Right lobe of liver (tissue), 6 donors: Measurements from ENCODE around the gene SLC39A12. TPM values are rescaled to one million over a fixed set of nuclear protein-coding genes. Genes with fewer than 3 reads are reported as not detected.

Experiments
- ATAC-seq, 4 donors: fragments of 200-7000 bp; cut with Tn5 transposase; one replicate each; pipeline ENCODE4 v1.9.1; 2020; ENCODE audit warnings: mild to moderate bottlenecking in 4 of 4, moderate library complexity in 4 of 4
- DNase-seq, 3 donors: peaks; one replicate each; pipeline ENCODE4 v3.0.0-alpha.2; 2020
- H3K27ac ChIP-seq, 3 donors: fragments of 200-600 bp; one replicate each; pipeline ENCODE4 v1.8.0; 2022
- H3K27me3 ChIP-seq, 2 donors: fragments of 200-600 bp; one replicate each; pipeline ENCODE4 v1.8.0; 2022
- H3K36me3 ChIP-seq, 4 donors: fragments of 200-600 bp; sonication (generic) in 1 of 4; one replicate each; pipeline versions ENCODE4 v1.5.1 to v1.8.0; 2017 to 2022; ENCODE audit warnings: control low read depth in 1 of 4
- H3K4me1 ChIP-seq, 4 donors: fragments of 200-600 bp; sonication (generic) in 1 of 4; one replicate each; pipeline versions ENCODE4 v1.5.1 to v1.8.0; 2017 to 2022; ENCODE audit warnings: control low read depth in 1 of 4
- H3K4me3 ChIP-seq, 3 donors: fragments of 200-600 bp; one replicate each; pipeline ENCODE4 v1.8.0; 2022
- H3K9me3 ChIP-seq, 4 donors: fragments of 200-600 bp; sonication (generic) in 1 of 4; one replicate each; pipeline versions ENCODE4 v1.5.1 to v1.8.0; 2017 to 2022; ENCODE audit warnings: control low read depth in 1 of 4
- CTCF ChIP-seq, 4 donors: fragments of 200-600 bp in 3 of 4; fragments of 450-650 bp in 1 of 4; IDR thresholded peaks; one replicate each; pipeline versions ENCODE4 v1.5.1 to v1.8.0; 2016 to 2022; ENCODE audit warnings: antibody characterized with exemption in 4 of 4, mild to moderate bottlenecking in 2 of 4
- POLR2A ChIP-seq: fragments of 450-650 bp; IDR thresholded peaks from one replicate; pipeline ENCODE4 v1.6.1; 2017; ENCODE audit warnings: antibody characterized with exemption, mild to moderate bottlenecking
- WGBS: methylation state at CpG from one replicate; pipeline ENCODE4 v1.1.6; 2018; ENCODE audit warnings: low coverage, low lambda C conversion rate; ENCODE audit not compliant: insufficient coverage; ENCODE audit errors: missing lambda C conversion rate; 5-methylcytosine and 5-hydroxymethylcytosine counted together
- intact Hi-C, 2 donors: fragments of 100-400 bp; cut with DNase I; formaldehyde crosslinking; loops; one replicate each; pipeline versions ENCODE4 v1.11.2 to v1.14.1; 2022
- total RNA-seq, 6 experiments: library from RNA; depleted of rRNA in 2 of 6; stranded (reverse); fragments of >200 nt in 2 of 6; fragmentation: NEBNext Ultra II Directional in 3 of 6; extraction: Animal tissue kit (Norgen Biotek cat#: 25700) in 3 of 6; gene quantifications; one replicate each; pipeline versions ENCODE4 v1.1.0 to v1.2.4, GENCODE V29; 2016 to 2023
- donor health status: DM: no; HTN: yes; CAD: no.
- donor health status: DM: no; HTN: no; CAD: no.
- donor health status: DM: no; HTN: no; CAD: no.
- donor health status: DM: no; HTN: yes; CAD: no.
- donor health status: DM: no; HTN: yes; CAD: no.

Gene SLC39A12
- total RNA-seq, 6 experiments from 2014 or later: 0.10 to 0.11 TPM; not detected in 4

- TF ChIP-seq CTCF (IDR thresholded peaks at IDR 0.05): no peak
- no peak for TF ChIP-seq POLR2A
- Histone ChIP-seq H3K27me3 (no peaks in the 10 kb centered on the region), H3K4me3 (no peak overlapping the region), H3K36me3 (no peaks in the 10 kb centered on the region), H3K9me3 (no peaks in the 10 kb centered on the region), H3K4me1 (no peaks in the 10 kb centered on the region), H3K27ac (no peak overlapping the region)
- DNase-seq (no peak), ATAC-seq (no peak)
- WGBS: 66% methylated on average over 8 of the region's 8 CpGs
- intact Hi-C loops: no loop called here
These were observed 14.0 kb downstream of the SLC39A12 start for GRCh38 chr10:17965649-17966235.

GRCh38 chr10:17974505-17974904 is 22.8 kb downstream of the SLC39A12 start:
- Histone ChIP-seq H3K4me3 (no peak overlapping the region), H3K27ac (no peak overlapping the region), H3K9me3 (no peaks in the 10 kb centered on the region), H3K27me3 (no peaks in the 10 kb centered on the region), H3K36me3 (no peaks in the 10 kb centered on the region), H3K4me1 (no peaks in the 10 kb centered on the region)
- DNase-seq: no peak
- no peak for ATAC-seq
- intact Hi-C loops: no loop called here
- no peak for TF ChIP-seq CTCF (IDR thresholded peaks at IDR 0.05)
- TF ChIP-seq POLR2A: no peak
- WGBS: 75% methylated on average over 1 of the region's 3 CpGs

GRCh38 chr10:17980846-17981565 is 29.3 kb downstream of the SLC39A12 start:
- no peaks in the 10 kb centered on the region for H3K4me1 ChIP-seq
- no peaks in the 10 kb centered on the region for H3K27me3 ChIP-seq
- intact Hi-C loops: no loop called here
- no peak for ATAC-seq
- no peak for DNase-seq
- no peak for TF ChIP-seq POLR2A
- no peak for TF ChIP-seq CTCF (IDR thresholded peaks at IDR 0.05)
- H3K27ac ChIP-seq: no peak overlapping the region
- H3K36me3 ChIP-seq: no peaks in the 10 kb centered on the region
- 64% methylated on average over 6 of the region's 6 CpGs for WGBS
- no peak overlapping the region for H3K4me3 ChIP-seq
- H3K9me3 ChIP-seq: no peaks in the 10 kb centered on the region

- H3K27me3 ChIP-seq: no peaks in the 10 kb centered on the region
- no peak overlapping the region for H3K4me3 ChIP-seq
- TF ChIP-seq CTCF (IDR thresholded peaks at IDR 0.05) (no peak), POLR2A (no peak)
- WGBS: 50% methylated on average over 1 of the region's 1 CpG
- no peaks in the 10 kb centered on the region for H3K36me3 ChIP-seq
- ATAC-seq (no peak), DNase-seq (no peak)
- intact Hi-C loops: no loop called here
- no peaks in the 10 kb centered on the region for H3K9me3 ChIP-seq
- no peak overlapping the region for H3K27ac ChIP-seq
- H3K4me1 ChIP-seq: no peaks in the 10 kb centered on the region
These were observed 30.2 kb downstream of the SLC39A12 start for GRCh38 chr10:17981766-17982380.
